CD8-positive, alpha-beta memory T cell (primary cell): ENCODE measurements around the gene SLC17A5. TPM values are rescaled to one million over a fixed set of nuclear protein-coding genes. Genes with fewer than 3 reads are reported as not detected.
A peak's percentile ranks its signal among the peaks of the same experiment; 100 is the strongest.
"Not testable (repeated sequence)": the region's sequence is repeated elsewhere in the genome, so short reads cannot be mapped to it uniquely, and the experiment has no call there.

Source experiments
- CTCF ChIA-PET: fragments of 350-600 bp; sonication (Branson Sonifier 250); formaldehyde crosslinking; loops from one replicate; lab custom pipeline; 2021; ENCODE audit warnings: antibody characterized with exemption; lab: Charles Lee
- POLR2A ChIA-PET: fragments of 350-600 bp; sonication (Branson Sonifier 250); formaldehyde crosslinking; loops from one replicate; lab custom pipeline; 2021; ENCODE audit warnings: antibody characterized with exemption; lab: Charles Lee
- DNase-seq, 5 donors: peaks; one replicate each; pipeline versions ENCODE4 v3.0.0 to v3.0.0-alpha.2; 2020 to 2022; ENCODE audit warnings: mixed read lengths in 1 of 5
- H3K27ac ChIP-seq: one replicate; pipeline ENCODE4 v1.7.0; 2013; ENCODE audit warnings: low read depth, mild to moderate bottlenecking, low read length, moderate library complexity
- H3K27me3 ChIP-seq: 2 replicates; pipeline ENCODE4 v1.7.0; 2013; ENCODE audit warnings: low read length, mild to moderate bottlenecking; ENCODE audit not compliant: insufficient read depth, poor library complexity, severe bottlenecking
- H3K36me3 ChIP-seq: 2 replicates; pipeline ENCODE4 v1.7.0; 2013; ENCODE audit warnings: mild to moderate bottlenecking, low read length, moderate library complexity; ENCODE audit not compliant: insufficient read depth
- H3K4me1 ChIP-seq: 2 replicates; pipeline ENCODE4 v1.7.0; 2013; ENCODE audit warnings: mild to moderate bottlenecking, low read length, moderate library complexity; ENCODE audit not compliant: insufficient read depth
- H3K4me3 ChIP-seq: 2 replicates; pipeline ENCODE4 v1.7.0; 2013; ENCODE audit warnings: mild to moderate bottlenecking, low read length
- H3K9me3 ChIP-seq: 2 replicates; pipeline ENCODE4 v1.7.0; 2013; ENCODE audit warnings: mild to moderate bottlenecking, low read length
- H3K27ac Mint-ChIP-seq, 8 donors: one replicate each; pipeline ENCODE4 v1.8.0; 2020 to 2021; ENCODE audit warnings: mixed read lengths in 8 of 8, mild to moderate bottlenecking in 6 of 8, inconsistent platforms in 3 of 8, moderate library complexity in 3 of 8
- H3K27me3 Mint-ChIP-seq, 2 donors: one replicate each; pipeline ENCODE4 v1.8.0; 2020 to 2021; ENCODE audit warnings: mixed read lengths in 2 of 2, mild to moderate bottlenecking in 1 of 2, moderate library complexity in 1 of 2
- H3K36me3 Mint-ChIP-seq, 3 donors: one replicate each; pipeline ENCODE4 v1.8.0; 2020 to 2021; ENCODE audit warnings: mixed read lengths in 3 of 3, inconsistent platforms in 1 of 3, mild to moderate bottlenecking in 1 of 3
- H3K4me1 Mint-ChIP-seq, 3 donors: one replicate each; pipeline ENCODE4 v1.8.0; 2020 to 2021; ENCODE audit warnings: mixed read lengths in 3 of 3, inconsistent platforms in 1 of 3, mild to moderate bottlenecking in 1 of 3
- H3K4me3 Mint-ChIP-seq, 7 donors: one replicate each; pipeline ENCODE4 v1.8.0; 2020 to 2021; ENCODE audit warnings: mixed read lengths in 7 of 7, mild to moderate bottlenecking in 6 of 7, moderate library complexity in 4 of 7, inconsistent platforms in 2 of 7
- H3K9me3 Mint-ChIP-seq, 5 donors: one replicate each; pipeline ENCODE4 v1.8.0; 2020 to 2022; ENCODE audit warnings: mixed read lengths in 5 of 5, mild to moderate bottlenecking in 3 of 5, moderate library complexity in 2 of 5, inconsistent platforms in 1 of 5
- polyA plus RNA-seq: library from polyadenylated mRNA; unstranded; fragments of 300-500 nt; fragmentation: Illumina TruSeq; gene quantifications from one replicate; pipeline ENCODE4 v1.2.3, GENCODE V29; 2021
- total RNA-seq, 2 experiments: library from RNA; stranded (reverse); gene quantifications; one replicate each; pipeline ENCODE4 v1.2.3, GENCODE V29; 2021

Gene SLC17A5
- total and polyA plus RNA-seq, 3 experiments from 2014 or later, result 5.4 to 9.7 (median 5.6) TPM

- no peaks in the 10 kb centered on the region for H3K27me3 Mint-ChIP-seq
- Histone ChIP-seq H3K9me3 (no peaks in the 10 kb centered on the region), H3K4me1 (no peaks in the 10 kb centered on the region), H3K4me3 (no peak overlapping the region), H3K27me3 (no peaks in the 10 kb centered on the region), H3K27ac (no peak overlapping the region), H3K36me3 (no peaks in the 10 kb centered on the region)
- no peaks in the 10 kb centered on the region for H3K9me3 Mint-ChIP-seq
- DNase-seq, result no peak
- no peak overlapping the region for H3K4me3 Mint-ChIP-seq
- H3K36me3 Mint-ChIP-seq, result no peaks in the 10 kb centered on the region
- ChIA-PET CTCF (interaction anchor here (0.8 to 1.4 kb wide), 2 partner anchors 18 to 99 kb away, joined by 3 to 4 read pairs; partner anchors contain the start of gene MTO1), POLR2A (no interaction called here)
- no peak overlapping the region for H3K27ac Mint-ChIP-seq
- H3K4me1 Mint-ChIP-seq, result peaks cover 0 to 9% (median 8%) of the 10 kb centered on the region in 3 donors
These were observed 93.5 kb downstream of the SLC17A5 start for GRCh38 chr6:73560182-73560732.

GRCh38 chr6:73559399-73559794, 94.4 kb downstream of the SLC17A5 start:
- H3K9me3 ChIP-seq, H3K9me3 Mint-ChIP-seq, H3K27ac ChIP-seq, DNase-seq, H3K4me3 Mint-ChIP-seq, H3K4me3 ChIP-seq, H3K27me3 Mint-ChIP-seq, H3K36me3 ChIP-seq, H3K4me1 ChIP-seq, H3K27me3 ChIP-seq, H3K4me1 Mint-ChIP-seq, H3K36me3 Mint-ChIP-seq: not testable (repeated sequence)
- peak overlapping the region in 1 of 8 donors; percentile 29 for H3K27ac Mint-ChIP-seq
- CTCF ChIA-PET, result interaction anchor here (0.8 to 1.4 kb wide), 2 partner anchors 19 to 98 kb away, joined by 3 to 4 read pairs; partner anchors contain the start of gene MTO1
- POLR2A ChIA-PET, result interaction anchor here (0.6 kb wide), 1 partner anchor 94 kb away, joined by 5 read pairs; the partner anchor contains the start of gene SLC17A5

GRCh38 chr6:73558624-73559398, 95.0 kb downstream of the SLC17A5 start:
- CTCF ChIA-PET, result no interaction called here
- H3K9me3 Mint-ChIP-seq, result no peaks in the 10 kb centered on the region
- no peaks in the 10 kb centered on the region for H3K27me3 ChIP-seq

GRCh38 chr6:73556836-73557235, 97.0 kb downstream of the SLC17A5 start:
- Mint-ChIP-seq H3K27ac (no peak overlapping the region), H3K4me1 (peaks cover 0 to 9% (median 8%) of the 10 kb centered on the region in 3 donors), H3K27me3 (no peaks in the 10 kb centered on the region), H3K4me3 (no peak overlapping the region), H3K36me3 (no peaks in the 10 kb centered on the region), H3K9me3 (no peaks in the 10 kb centered on the region)
- POLR2A ChIA-PET, result interaction anchor here (1.1 kb wide), 1 partner anchor 23 kb away, joined by 9 read pairs; no protein-coding TSS in a partner anchor
- no peaks in the 10 kb centered on the region for H3K4me1 ChIP-seq
- H3K9me3 ChIP-seq, result no peaks in the 10 kb centered on the region
- H3K4me3 ChIP-seq, result no peak overlapping the region
- CTCF ChIA-PET, result interaction anchor here (1.0 kb wide), 1 partner anchor 14 kb away, joined by 3 read pairs; no protein-coding TSS in a partner anchor
- no peak overlapping the region for H3K27ac ChIP-seq
- H3K27me3 ChIP-seq, result no peaks in the 10 kb centered on the region
- no peak for DNase-seq
- H3K36me3 ChIP-seq, result no peaks in the 10 kb centered on the region

More at GRCh38 chr6:73558624-73559398, 95.0 kb downstream of the SLC17A5 start:
- POLR2A ChIA-PET, result interaction anchor here (0.6 kb wide), 1 partner anchor 95 kb away, joined by 5 read pairs; the partner anchor contains the start of gene SLC17A5
- Histone ChIP-seq H3K36me3 (no peaks in the 10 kb centered on the region), H3K4me3 (no peak overlapping the region), H3K27ac (no peak overlapping the region), H3K9me3 (no peaks in the 10 kb centered on the region), H3K4me1 (no peaks in the 10 kb centered on the region)
- peaks cover 0 to 9% (median 8%) of the 10 kb centered on the region in 3 donors for H3K4me1 Mint-ChIP-seq
- no peak for DNase-seq
- H3K27ac Mint-ChIP-seq, result peak overlapping the region in 2 of 8 donors; percentile 29 to 39
- no peak overlapping the region for H3K4me3 Mint-ChIP-seq
- no peaks in the 10 kb centered on the region for H3K27me3 Mint-ChIP-seq
- no peaks in the 10 kb centered on the region for H3K36me3 Mint-ChIP-seq

- H3K27ac ChIP-seq, H3K36me3 Mint-ChIP-seq, DNase-seq, H3K27me3 ChIP-seq, H3K4me1 Mint-ChIP-seq, H3K4me3 Mint-ChIP-seq, CTCF ChIA-PET, H3K27ac Mint-ChIP-seq, H3K4me1 ChIP-seq, H3K9me3 Mint-ChIP-seq, H3K27me3 Mint-ChIP-seq, H3K9me3 ChIP-seq, H3K4me3 ChIP-seq, H3K36me3 ChIP-seq: not testable (repeated sequence)
- POLR2A ChIA-PET, result interaction anchor here (0.7 kb wide), 1 partner anchor 99 kb away, joined by 3 read pairs; no protein-coding TSS in a partner anchor
These were observed 98.3 kb downstream of the SLC17A5 start for GRCh38 chr6:73555380-73555949.

- H3K9me3 ChIP-seq, H3K9me3 Mint-ChIP-seq, H3K4me3 Mint-ChIP-seq, H3K27ac Mint-ChIP-seq, H3K36me3 Mint-ChIP-seq, H3K4me1 ChIP-seq, H3K27ac ChIP-seq, POLR2A ChIA-PET, H3K27me3 Mint-ChIP-seq, H3K27me3 ChIP-seq, CTCF ChIA-PET, DNase-seq, H3K4me1 Mint-ChIP-seq, H3K36me3 ChIP-seq, H3K4me3 ChIP-seq: not testable (repeated sequence)
These were observed 102.7 kb downstream of the SLC17A5 start for GRCh38 chr6:73551115-73551514.

- Histone ChIP-seq H3K4me1 (no peaks in the 10 kb centered on the region), H3K36me3 (no peaks in the 10 kb centered on the region), H3K27me3 (no peaks in the 10 kb centered on the region), H3K9me3 (no peaks in the 10 kb centered on the region), H3K4me3 (no peak overlapping the region), H3K27ac (no peak overlapping the region)
- CTCF ChIA-PET, result interaction anchor here (1.3 kb wide), 1 partner anchor 25 kb away, joined by 3 read pairs; no protein-coding TSS in a partner anchor
- H3K9me3 Mint-ChIP-seq, result no peaks in the 10 kb centered on the region
- H3K27ac Mint-ChIP-seq, result peak overlapping the region in 1 of 8 donors; percentile 32
- H3K4me3 Mint-ChIP-seq, result no peak overlapping the region
- peaks cover 0 to 5% of the 10 kb centered on the region in 2 donors for H3K27me3 Mint-ChIP-seq
- no peaks in the 10 kb centered on the region for H3K4me1 Mint-ChIP-seq
- POLR2A ChIA-PET, result interaction anchor here (0.6 kb wide), 1 partner anchor 13 kb away, joined by 6 read pairs; no protein-coding TSS in a partner anchor
- no peaks in the 10 kb centered on the region for H3K36me3 Mint-ChIP-seq
- no peak for DNase-seq
These were observed 105.0 kb downstream of the SLC17A5 start for GRCh38 chr6:73548458-73549446.
